Parathyroid adenoma (tissue), 2 donors: ENCODE results near the gene EFNA5.

Experiments used
- H2AFZ ChIP-seq: fragments of 300-600 bp; sonication (generic); one replicate; pipeline ENCODE4 v1.7.0; 2017; ENCODE audit warnings: antibody characterized with exemption, mild to moderate bottlenecking
- H3K27ac ChIP-seq: fragments of 300-600 bp; sonication (generic); one replicate; pipeline ENCODE4 v1.7.0; 2017
- H3K27me3 ChIP-seq: fragments of 300-600 bp; sonication (generic); one replicate; pipeline ENCODE4 v1.7.0; 2017; ENCODE audit warnings: low read length; ENCODE audit not compliant: control insufficient read depth, insufficient read depth
- H3K36me3 ChIP-seq: fragments of 300-600 bp; sonication (generic); one replicate; pipeline ENCODE4 v1.7.0; 2017; ENCODE audit warnings: low read length; ENCODE audit not compliant: control insufficient read depth, insufficient read depth
- H3K4me1 ChIP-seq: fragments of 300-600 bp; sonication (generic); one replicate; pipeline ENCODE4 v1.7.0; 2017; ENCODE audit warnings: control low read depth
- H3K4me2 ChIP-seq: fragments of 300-600 bp; sonication (generic); one replicate; pipeline ENCODE4 v1.7.0; 2017; ENCODE audit warnings: low read length
- H3K4me3 ChIP-seq: fragments of 300-600 bp; sonication (generic); one replicate; pipeline ENCODE4 v1.7.0; 2017; ENCODE audit warnings: low read depth, low read length
- H3K79me2 ChIP-seq: fragments of 300-600 bp; sonication (generic); one replicate; pipeline ENCODE4 v1.7.0; 2017; ENCODE audit warnings: control low read depth
- H3K9ac ChIP-seq: fragments of 300-600 bp; sonication (generic); one replicate; pipeline ENCODE4 v1.7.0; 2017; ENCODE audit warnings: mild to moderate bottlenecking
- H3K9me3 ChIP-seq: fragments of 300-600 bp; sonication (generic); one replicate; pipeline ENCODE4 v1.7.0; 2017; ENCODE audit warnings: low read length; ENCODE audit not compliant: control insufficient read depth
- CTCF ChIP-seq: fragments of 300-600 bp; sonication (generic); IDR thresholded peaks from one replicate; pipeline ENCODE4 v1.7.0; 2017; ENCODE audit warnings: antibody characterized with exemption, mild to moderate bottlenecking
- donor health status: primary hyperparathyroidism.

EFNA5 gene

GRCh38 chr5:107368615-107369014 lies 302.1 kb downstream of the EFNA5 start:
- H3K9me3 ChIP-seq: no peaks in the 10 kb centered on the region
- TF ChIP-seq CTCF: no peak
- no peak overlapping the region for H3K27ac ChIP-seq
- H3K36me3 ChIP-seq: no peaks in the 10 kb centered on the region
- no peak overlapping the region for H3K4me2 ChIP-seq
- H3K4me3 ChIP-seq: no peak overlapping the region
- H3K27me3 ChIP-seq: no peaks in the 10 kb centered on the region
- no peak overlapping the region for H3K9ac ChIP-seq
- no peaks in the 10 kb centered on the region for H3K79me2 ChIP-seq
- H2AFZ ChIP-seq: no peak overlapping the region
- H3K4me1 ChIP-seq: no peaks in the 10 kb centered on the region

- Histone ChIP-seq H3K4me1 (no peaks in the 10 kb centered on the region), H3K9ac (no peak overlapping the region), H3K4me3 (no peak overlapping the region), H3K4me2 (no peak overlapping the region), H3K27ac (no peak overlapping the region), H3K79me2 (no peaks in the 10 kb centered on the region), H2AFZ (no peak overlapping the region), H3K9me3 (no peaks in the 10 kb centered on the region), H3K36me3 (no peaks in the 10 kb centered on the region), H3K27me3 (no peaks in the 10 kb centered on the region)
- TF ChIP-seq CTCF: no peak
Observed at GRCh38 chr5:107367939-107368338, 302.8 kb downstream of the EFNA5 start.

GRCh38 chr5:107367480-107367879 lies 303.3 kb downstream of the EFNA5 start:
- Histone ChIP-seq H3K9me3 (no peaks in the 10 kb centered on the region), H3K27me3 (no peaks in the 10 kb centered on the region), H2AFZ (no peak overlapping the region), H3K4me2 (no peak overlapping the region), H3K4me1 (no peaks in the 10 kb centered on the region), H3K4me3 (no peak overlapping the region), H3K79me2 (no peaks in the 10 kb centered on the region), H3K9ac (no peak overlapping the region), H3K36me3 (no peaks in the 10 kb centered on the region), H3K27ac (no peak overlapping the region)
- no peak for TF ChIP-seq CTCF

- H3K9me3 ChIP-seq: no peaks in the 10 kb centered on the region
- no peak overlapping the region for H2AFZ ChIP-seq
- no peak for TF ChIP-seq CTCF
- H3K36me3 ChIP-seq: no peaks in the 10 kb centered on the region
- H3K27ac ChIP-seq: no peak overlapping the region
- no peak overlapping the region for H3K4me3 ChIP-seq
- H3K79me2 ChIP-seq: no peaks in the 10 kb centered on the region
- H3K4me1 ChIP-seq: no peaks in the 10 kb centered on the region
- H3K27me3 ChIP-seq: no peaks in the 10 kb centered on the region
- no peak overlapping the region for H3K9ac ChIP-seq
- no peak overlapping the region for H3K4me2 ChIP-seq
Observed at GRCh38 chr5:107365320-107366109, 305.2 kb downstream of the EFNA5 start.
